Activated CD8-positive, alpha-beta T cell treated with anti-CD3 and anti-CD28 coated beads, Interleukin-2, amount 10 ng/mL, durations not matched to agents 7 days and 5 days (primary cell): ENCODE data around the gene CLN6. TPM values are rescaled to one million over a fixed set of nuclear protein-coding genes. Genes with fewer than 3 reads are reported as not detected.
"Not testable (repeated sequence)": the region's sequence is repeated elsewhere in the genome, so short reads cannot be mapped to it uniquely, and the experiment has no call there.

ENCODE experiments used
- ATAC-seq: fragments of 150-1000 bp; cut with Tn5 transposase; one replicate; pipeline ENCODE4 v1.10.0; 2021; ENCODE audit warnings: moderate library complexity
- CTCF ChIA-PET: fragments of 350-600 bp; sonication (Branson Sonifier 250); formaldehyde crosslinking; loops from one replicate; lab custom pipeline; 2021; ENCODE audit warnings: antibody characterized with exemption; lab: Charles Lee
- POLR2A ChIA-PET: fragments of 350-600 bp; sonication (Branson Sonifier 250); formaldehyde crosslinking; loops from one replicate; lab custom pipeline; 2021; ENCODE audit warnings: antibody characterized with exemption; lab: Charles Lee
- DNase-seq: peaks from one replicate; pipeline ENCODE4 v3.0.0-alpha.2; 2020
- H3K27ac Mint-ChIP-seq: one replicate; pipeline ENCODE4 v1.8.0; 2021; ENCODE audit warnings: mild to moderate bottlenecking, mixed read lengths
- H3K27me3 Mint-ChIP-seq: one replicate; pipeline ENCODE4 v1.8.0; 2021; ENCODE audit warnings: low read depth, mixed read lengths
- H3K36me3 Mint-ChIP-seq: one replicate; pipeline ENCODE4 v1.8.0; 2021; ENCODE audit warnings: low read depth, mixed read lengths
- H3K4me1 Mint-ChIP-seq: one replicate; pipeline ENCODE4 v1.8.0; 2021; ENCODE audit warnings: low read depth, mixed read lengths
- H3K4me3 Mint-ChIP-seq: one replicate; pipeline ENCODE4 v1.8.0; 2021; ENCODE audit warnings: mild to moderate bottlenecking, mixed read lengths
- H3K9me3 Mint-ChIP-seq: one replicate; pipeline ENCODE4 v1.8.0; 2022; ENCODE audit warnings: mixed read lengths; ENCODE audit not compliant: insufficient read depth
- total RNA-seq, 2 experiments: library from RNA; stranded (reverse); gene quantifications; one replicate each; pipeline ENCODE4 v1.2.3, GENCODE V29; 2021

CLN6 gene
- total RNA-seq, 2 experiments from 2014 or later: 64.5 to 69.7 TPM

DNA sequence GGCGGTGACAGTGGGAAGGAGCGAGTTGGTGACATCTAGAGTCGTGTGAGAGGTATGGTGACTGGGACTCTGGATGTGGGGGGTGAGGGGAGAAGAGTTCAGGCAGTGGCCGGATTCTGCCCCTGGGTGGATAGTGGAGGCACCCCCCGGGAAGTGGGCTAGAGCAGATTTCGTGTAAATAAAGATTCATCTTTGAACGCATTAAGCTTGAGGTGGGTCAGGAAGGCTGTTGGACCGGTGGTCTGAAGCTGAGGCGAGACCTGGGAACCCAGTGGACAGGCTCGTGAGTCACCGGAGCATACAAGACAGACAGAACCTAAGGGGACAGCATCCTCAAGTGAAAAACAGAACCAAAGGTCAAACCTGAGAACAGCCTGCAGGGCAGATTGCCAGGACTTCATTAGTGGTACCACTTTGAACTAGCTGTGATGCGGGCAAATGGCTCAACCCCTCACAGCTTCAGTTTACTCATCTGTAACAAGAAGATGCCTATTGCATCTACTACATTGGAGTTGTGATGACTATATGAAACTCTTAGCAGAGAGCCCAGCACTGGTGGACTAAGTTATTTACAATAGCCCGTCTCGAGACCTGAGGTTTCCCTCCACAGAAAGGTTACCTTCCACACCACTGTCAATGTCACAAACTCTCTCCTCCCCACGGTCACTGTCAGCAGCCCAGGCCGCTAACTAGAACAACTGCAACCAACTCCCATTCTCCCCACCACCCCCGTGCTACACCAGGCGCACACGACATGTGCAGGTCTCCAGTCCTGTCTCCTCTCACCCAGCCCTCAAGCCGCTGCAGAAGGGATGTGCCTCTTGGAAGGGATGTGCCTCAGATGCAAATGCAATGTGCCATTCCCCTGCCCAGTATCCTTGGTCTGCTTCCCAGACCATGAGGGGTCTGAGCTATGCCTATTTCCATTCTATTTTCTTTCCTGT is 901 bp upstream of the CLN6 start:
- peaks cover 9% of the 10 kb centered on the region for H3K36me3 Mint-ChIP-seq
- POLR2A ChIA-PET: interaction anchor here (0.5 to 4.1 kb wide), 4 partner anchors 10 to 390 kb away, joined by 3 to 32 read pairs (median 4); partner anchors contain the start of genes FEM1B and PIAS1

DNA sequence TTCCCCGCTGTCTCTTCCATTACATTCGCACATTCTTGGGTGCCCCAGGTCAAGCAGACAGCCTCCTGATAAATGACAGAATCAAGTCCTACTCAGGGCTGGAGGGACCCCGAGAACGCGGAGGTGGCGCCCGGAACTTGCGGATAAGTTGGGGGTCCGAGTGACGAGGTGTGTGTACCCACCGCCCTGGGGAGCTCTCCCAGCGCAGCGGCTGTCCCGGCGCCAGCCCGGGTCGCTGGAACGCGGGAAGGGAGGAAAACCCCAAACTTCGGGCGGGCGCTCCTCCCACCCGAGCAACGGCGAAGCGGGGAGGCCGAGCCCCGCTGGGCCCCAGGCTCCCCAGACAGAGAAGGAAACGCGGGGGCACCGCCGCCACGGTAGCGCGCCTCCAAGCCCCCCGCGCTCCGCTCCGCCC is 550 bp downstream of the CLN6 start:
- POLR2A ChIA-PET: interaction anchor here (0.6 to 4.1 kb wide), 4 partner anchors 9 to 179 kb away, joined by 3 to 32 read pairs (median 6); partner anchors contain the start of genes FEM1B and PIAS1
- Mint-ChIP-seq H3K27me3 (no peaks in the 10 kb centered on the region), H3K27ac (peak overlapping the region; percentile 87), H3K9me3 (no peaks in the 10 kb centered on the region), H3K4me1 (peaks cover 52% of the 10 kb centered on the region), H3K36me3 (peaks cover 18% of the 10 kb centered on the region), H3K4me3 (peak overlapping the region; percentile 90)
- DNase-seq: peak; percentile 34
- CTCF ChIA-PET: interaction anchor here (0.8 to 1.8 kb wide), 8 partner anchors 9 to 77 kb away, joined by 3 to 12 read pairs (median 4); partner anchors contain the start of gene FEM1B
- peak; percentile 1 for ATAC-seq

More for the DNA sequence above, 901 bp upstream of the CLN6 start:
- ATAC-seq (no peak), DNase-seq (peak; percentile 24)
- Mint-ChIP-seq H3K9me3 (no peaks in the 10 kb centered on the region), H3K4me3 (peak overlapping the region; percentile 90), H3K4me1 (peaks cover 40% of the 10 kb centered on the region), H3K27me3 (no peaks in the 10 kb centered on the region), H3K27ac (peak overlapping the region; percentile 93)
- CTCF ChIA-PET: interaction anchor here (0.6 to 3.3 kb wide), 7 partner anchors 10 to 76 kb away, joined by 3 to 15 read pairs (median 4); no protein-coding TSS in a partner anchor

DNA sequence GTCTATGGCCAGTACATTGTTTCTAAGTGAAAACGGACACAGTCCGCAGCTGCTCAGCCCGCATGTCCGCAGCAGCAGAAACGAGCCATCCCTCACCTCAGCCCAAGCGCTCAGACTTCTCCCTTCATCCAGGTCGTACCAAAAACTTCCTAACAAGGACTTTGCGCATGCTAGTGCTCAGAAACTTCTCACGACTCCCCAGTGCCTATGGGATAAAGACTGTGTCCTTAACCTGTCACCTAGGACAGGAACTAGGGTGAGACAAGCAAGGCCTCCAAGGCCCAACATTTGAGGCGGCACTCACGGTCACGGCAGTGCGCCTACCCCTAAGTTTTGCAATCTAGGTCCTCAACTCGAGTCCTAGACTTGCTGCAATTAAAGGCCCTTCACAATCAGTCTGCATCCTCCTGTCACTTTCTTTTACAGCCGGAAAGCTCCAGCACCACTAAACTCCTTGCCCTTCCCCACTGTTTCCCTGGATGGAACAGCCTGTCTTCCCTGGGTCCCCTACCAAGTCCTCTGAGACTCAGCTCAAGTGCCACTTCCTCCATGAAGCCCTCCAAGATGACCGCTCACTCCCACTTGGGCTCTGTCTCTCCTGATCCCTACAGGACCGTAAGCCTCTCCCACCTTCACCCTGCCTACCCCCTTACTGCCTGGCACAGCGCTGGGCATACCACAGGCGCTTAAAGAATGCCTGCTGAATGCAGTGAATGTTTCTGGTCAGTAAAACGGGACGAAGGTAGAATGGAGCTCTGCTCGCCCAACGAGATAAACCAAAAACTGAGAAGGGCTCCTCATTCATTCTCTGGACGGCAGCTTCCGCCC is 1.2 kb downstream of the CLN6 start:
- Mint-ChIP-seq H3K4me1 (peaks cover 52% of the 10 kb centered on the region), H3K27ac (peak overlapping the region; percentile 87), H3K27me3 (no peaks in the 10 kb centered on the region), H3K4me3 (peak overlapping the region; percentile 90), H3K36me3 (peaks cover 19% of the 10 kb centered on the region), H3K9me3 (no peaks in the 10 kb centered on the region)
- ATAC-seq: no peak
- CTCF ChIA-PET: interaction anchor here (0.7 to 1.8 kb wide), 8 partner anchors 8 to 78 kb away, joined by 3 to 8 read pairs (median 4); partner anchors contain the start of gene FEM1B
- POLR2A ChIA-PET: interaction anchor here (0.6 to 4.1 kb wide), 7 partner anchors 8 to 1898 kb away, joined by 3 to 32 read pairs (median 6); partner anchors contain the start of genes FEM1B and PIAS1
- peak; percentile 22 for DNase-seq

DNA sequence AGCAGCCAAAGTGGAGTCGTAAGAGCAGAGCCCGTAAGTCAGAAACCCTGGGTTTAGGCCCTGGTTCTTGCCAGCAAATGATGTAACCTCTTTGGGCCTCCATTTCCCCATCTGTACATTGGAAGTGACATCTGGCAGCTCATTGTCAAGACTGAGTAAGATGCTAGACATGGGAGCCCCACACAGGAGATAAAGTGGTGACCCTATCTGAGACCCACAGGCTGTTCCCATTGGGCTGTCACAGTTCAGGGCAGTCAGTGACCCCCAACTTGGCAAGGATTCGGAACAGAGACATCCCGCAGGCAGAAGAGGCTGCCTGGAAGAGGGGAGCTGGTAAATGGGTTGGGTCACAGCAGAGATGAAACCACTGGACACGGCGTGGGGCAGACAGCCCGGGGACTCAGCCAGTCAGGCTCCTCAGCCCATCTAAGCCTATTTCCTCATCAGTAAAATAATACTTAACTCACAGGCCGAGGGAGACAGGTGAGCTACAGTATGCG is 1.8 kb downstream of the CLN6 start:
- Mint-ChIP-seq H3K9me3 (no peaks in the 10 kb centered on the region), H3K4me3 (peak overlapping the region; percentile 90), H3K27ac (peak overlapping the region; percentile 87), H3K4me1 (peaks cover 58% of the 10 kb centered on the region), H3K36me3 (peaks cover 26% of the 10 kb centered on the region), H3K27me3 (no peaks in the 10 kb centered on the region)
- ChIA-PET CTCF (interaction anchor here (0.7 to 1.3 kb wide), 3 partner anchors 16 to 55 kb away, joined by 3 read pairs; no protein-coding TSS in a partner anchor), POLR2A (interaction anchor here (0.5 to 4.1 kb wide), 6 partner anchors 11 to 1897 kb away, joined by 3 to 32 read pairs (median 5); partner anchors contain the start of genes FEM1B and PIAS1)
- ATAC-seq: no peak
- no peak for DNase-seq

DNA sequence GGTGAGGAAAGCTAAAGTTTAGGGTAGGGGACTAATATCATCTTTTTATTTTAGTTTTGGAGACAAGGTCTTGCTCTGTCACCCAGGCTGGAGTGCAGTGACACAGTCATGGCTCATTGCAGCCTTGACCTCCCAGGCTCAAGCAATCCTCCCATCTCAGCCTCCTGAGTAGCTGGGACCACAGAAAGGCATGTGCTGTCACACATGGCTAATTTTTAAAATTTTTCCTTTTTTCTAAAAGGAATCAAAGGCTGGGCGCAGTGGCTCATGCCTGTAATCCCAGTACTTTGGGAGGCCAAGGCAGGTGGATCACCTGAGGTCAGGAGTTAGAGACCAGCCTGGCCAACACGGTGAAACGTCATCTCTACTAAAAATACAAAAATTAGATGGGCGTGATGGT is 4.1 kb downstream of the CLN6 start:
- Mint-ChIP-seq H3K36me3 (peaks cover 30% of the 10 kb centered on the region), H3K4me3 (peak overlapping the region; percentile 51), H3K27ac (peak overlapping the region; percentile 40), H3K4me1 (peaks cover 53% of the 10 kb centered on the region)
- ChIA-PET POLR2A (interaction anchor here (1.1 kb wide), 1 partner anchor 52 kb away, joined by 3 read pairs; no protein-coding TSS in a partner anchor), CTCF (interaction anchor here (2.9 kb wide), 1 partner anchor 14 kb away, joined by 10 read pairs; no protein-coding TSS in a partner anchor)
- H3K27me3 Mint-ChIP-seq, ATAC-seq, DNase-seq, H3K9me3 Mint-ChIP-seq: not testable (repeated sequence)

DNA sequence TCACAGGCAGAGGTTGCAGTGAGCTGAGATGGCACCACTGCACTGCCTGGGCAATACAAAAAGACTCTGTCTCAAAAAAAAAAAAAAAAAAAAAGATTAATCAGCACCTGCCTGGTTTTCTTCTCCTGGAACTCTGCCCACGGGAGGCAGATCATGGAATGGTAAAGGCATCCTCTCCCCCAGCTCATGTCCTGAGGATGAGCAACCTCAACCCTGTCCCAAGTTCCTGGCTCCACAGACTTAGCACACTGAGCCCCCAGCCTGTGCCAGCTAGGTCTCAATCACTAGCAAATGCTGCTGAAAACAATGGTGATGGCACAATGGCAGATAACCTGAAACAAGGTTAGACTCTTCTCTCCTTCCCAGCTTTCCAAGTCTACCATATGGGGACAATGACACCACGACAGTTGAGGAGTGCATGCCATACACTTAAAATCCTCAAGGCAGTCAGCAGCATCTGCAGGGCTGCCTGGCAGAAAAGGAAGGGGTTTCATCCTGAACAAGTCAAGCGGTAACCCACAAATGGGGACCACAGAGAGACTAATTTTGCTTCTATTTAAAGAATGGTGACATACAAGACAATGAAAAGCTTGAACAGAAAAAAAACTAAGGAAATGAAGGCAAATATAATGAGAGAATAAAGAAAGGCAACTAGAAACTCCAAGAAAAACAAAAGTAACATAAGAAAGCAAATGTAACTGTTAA is 4.8 kb downstream of the CLN6 start:
- no peaks in the 10 kb centered on the region for H3K27me3 Mint-ChIP-seq
- peaks cover 30% of the 10 kb centered on the region for H3K36me3 Mint-ChIP-seq
- H3K4me3 Mint-ChIP-seq: peak overlapping the region; percentile 51
- ChIA-PET POLR2A (interaction anchor here (1.1 kb wide), 1 partner anchor 52 kb away, joined by 3 read pairs; no protein-coding TSS in a partner anchor), CTCF (interaction anchor here (2.9 kb wide), 1 partner anchor 14 kb away, joined by 10 read pairs; no protein-coding TSS in a partner anchor)
- no peak for ATAC-seq
- H3K27ac Mint-ChIP-seq: peak overlapping the region; percentile 70
- H3K9me3 Mint-ChIP-seq: no peaks in the 10 kb centered on the region
- peaks cover 47% of the 10 kb centered on the region for H3K4me1 Mint-ChIP-seq
- peak; percentile 69 for DNase-seq

DNA sequence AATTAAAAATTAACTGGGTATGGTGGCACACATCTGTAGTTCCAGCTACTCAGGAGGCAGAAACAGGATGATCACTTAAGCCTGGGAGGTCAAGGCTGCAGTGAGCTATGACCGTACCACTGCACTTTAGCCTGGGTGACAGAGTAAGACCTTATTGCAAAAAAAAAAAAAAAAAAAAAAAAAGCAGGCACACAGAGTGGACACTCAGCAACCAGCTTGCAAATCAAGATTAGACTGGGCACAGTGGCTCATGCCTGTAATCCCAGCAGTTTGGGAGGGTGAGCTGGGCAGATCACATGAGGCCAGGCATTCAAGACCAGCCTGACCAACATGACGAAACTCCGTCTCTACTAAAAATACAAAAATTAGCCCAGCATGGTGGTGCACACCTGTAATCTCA is 5.4 kb downstream of the CLN6 start:
- DNase-seq (no peak), ATAC-seq (no peak)
- H3K4me1 Mint-ChIP-seq: peaks cover 46% of the 10 kb centered on the region
- H3K27me3 Mint-ChIP-seq: no peaks in the 10 kb centered on the region
- ChIA-PET POLR2A (interaction anchor here (1.1 kb wide), 1 partner anchor 53 kb away, joined by 3 read pairs; no protein-coding TSS in a partner anchor), CTCF (interaction anchor here (0.5 to 2.9 kb wide), 2 partner anchors 11 to 13 kb away, joined by 4 to 10 read pairs; no protein-coding TSS in a partner anchor)
- no peaks in the 10 kb centered on the region for H3K9me3 Mint-ChIP-seq
- H3K36me3 Mint-ChIP-seq: peaks cover 32% of the 10 kb centered on the region
- no peak overlapping the region for H3K4me3 Mint-ChIP-seq
- H3K27ac Mint-ChIP-seq: no peak overlapping the region

DNA sequence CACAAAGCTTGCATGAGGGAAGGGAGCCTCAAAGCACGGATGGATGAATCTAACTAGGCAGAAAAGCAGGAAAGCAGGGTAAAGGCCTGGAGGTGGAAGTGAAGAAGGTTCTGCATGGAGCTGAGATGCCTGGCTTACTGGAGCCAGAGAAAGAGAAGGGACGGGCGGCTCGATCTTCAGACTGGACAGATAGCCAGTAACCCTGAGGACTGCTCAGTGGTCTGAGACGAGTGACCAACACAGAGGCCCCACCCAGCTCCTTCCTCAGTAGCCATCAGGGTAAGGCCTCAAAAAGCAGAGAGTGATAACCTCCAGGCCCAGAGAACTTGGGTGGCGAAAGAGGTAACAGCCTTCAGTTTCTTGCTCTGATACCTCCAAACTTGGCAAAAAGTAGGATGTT is 6.4 kb downstream of the CLN6 start:
- ChIA-PET POLR2A (no interaction called here), CTCF (no interaction called here)
- Mint-ChIP-seq H3K4me3 (no peak overlapping the region), H3K9me3 (no peaks in the 10 kb centered on the region), H3K27me3 (no peaks in the 10 kb centered on the region), H3K36me3 (peaks cover 33% of the 10 kb centered on the region), H3K27ac (no peak overlapping the region), H3K4me1 (peaks cover 41% of the 10 kb centered on the region)
- ATAC-seq: no peak
- DNase-seq: no peak

DNA sequence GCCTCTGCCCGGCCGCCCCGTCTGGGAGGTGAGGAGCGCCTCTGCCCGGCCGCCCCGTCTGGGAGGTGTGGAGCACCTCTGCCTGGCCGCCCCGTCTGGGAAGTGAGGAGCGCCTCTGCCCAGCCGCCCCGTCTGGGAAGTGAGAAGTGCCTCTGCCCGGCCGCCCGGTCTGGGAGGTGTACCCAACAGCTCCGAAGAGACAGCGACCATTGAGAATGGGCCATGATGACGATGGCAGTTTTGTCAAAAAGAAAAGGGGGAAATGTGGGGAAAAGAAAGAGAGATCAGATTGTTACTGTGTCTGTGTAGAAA is 7.1 kb downstream of the CLN6 start:
- DNase-seq, POLR2A ChIA-PET: not testable (repeated sequence)

More for the DNA sequence above, 7.1 kb downstream of the CLN6 start:
- ATAC-seq, CTCF ChIA-PET, H3K27ac Mint-ChIP-seq, H3K27me3 Mint-ChIP-seq, H3K4me3 Mint-ChIP-seq, H3K9me3 Mint-ChIP-seq: not testable (repeated sequence)
- Mint-ChIP-seq H3K36me3 (peaks cover 35% of the 10 kb centered on the region), H3K4me1 (peaks cover 33% of the 10 kb centered on the region)
